HuH-7.5 (cell line): Measurements from ENCODE around the gene NEURL2.
"Not testable (repeated sequence)": the region's sequence is repeated elsewhere in the genome, so short reads cannot be mapped to it uniquely, and the experiment has no call there.

ENCODE experiments used
- DNase-seq: peaks from one replicate; pipeline ENCODE4 v3.0.0; 2011; ENCODE audit warnings: low spot score

Gene NEURL2

GRCh38 chr20:45898285-45898684 lies 7.3 kb upstream of the NEURL2 start:
- DNase-seq, result no peak

- no peak for DNase-seq
These were observed 6.7 kb upstream of the NEURL2 start for GRCh38 chr20:45897692-45898091.

- no peak for DNase-seq
These were observed 6.3 kb upstream of the NEURL2 start for GRCh38 chr20:45897289-45897688.

- no peak for DNase-seq
These were observed 5.7 kb upstream of the NEURL2 start for GRCh38 chr20:45896641-45897161.

- no peak for DNase-seq
These were observed 3.8 kb upstream of the NEURL2 start for GRCh38 chr20:45894797-45895196.

- no peak for DNase-seq
These were observed 2.8 kb upstream of the NEURL2 start for GRCh38 chr20:45893831-45894230.

- DNase-seq, result no peak
These were observed 2.0 kb upstream of the NEURL2 start for GRCh38 chr20:45892828-45893500.

- DNase-seq, result peak; percentile 61
These were observed 1.2 kb upstream of the NEURL2 start for GRCh38 chr20:45892049-45892825.

GRCh38 chr20:45890077-45890984 lies 677 bp downstream of the NEURL2 start:
- peak; percentile 96 for DNase-seq

- DNase-seq, result no peak
These were observed 2.3 kb downstream of the NEURL2 start for GRCh38 chr20:45888681-45889080.

- no peak for DNase-seq
These were observed 3.7 kb downstream of the NEURL2 start, which contains the start of gene SPATA25 for GRCh38 chr20:45887346-45887715. Gene SPATA25 (minus strand): TSS chr20:45887622. CDS start chr20:45887590, 32 bp downstream.

- DNase-seq, result no peak
These were observed 4.2 kb downstream of the NEURL2 start for GRCh38 chr20:45886590-45887345.

- no peak for DNase-seq
These were observed 7.9 kb downstream of the NEURL2 start for GRCh38 chr20:45883100-45883469.

- DNase-seq, result no peak
These were observed 8.4 kb downstream of the NEURL2 start for GRCh38 chr20:45882469-45883099.

- peak; percentile 99 for DNase-seq
These were observed 9.8 kb downstream of the NEURL2 start, which contains the start of gene ZSWIM1 for GRCh38 chr20:45880988-45881788. Gene ZSWIM1 (plus strand): TSS chr20:45881227. CDS start chr20:45882593, 1,366 bp downstream.

GRCh38 chr20:45878076-45878761 lies 12.8 kb downstream of the NEURL2 start:
- DNase-seq, result no peak

- DNase-seq, result no peak
These were observed 16.4 kb downstream of the NEURL2 start for GRCh38 chr20:45874576-45874975.

GRCh38 chr20:45874104-45874481 lies 16.9 kb downstream of the NEURL2 start:
- not testable (repeated sequence) for DNase-seq

GRCh38 chr20:45873409-45874103 lies 17.5 kb downstream of the NEURL2 start:
- no peak for DNase-seq
